Vagina (tissue), 2 donors: Measurements from ENCODE around the gene C9orf153. TPM values are rescaled to one million over a fixed set of nuclear protein-coding genes. Genes with fewer than 3 reads are reported as not detected.

ENCODE experiments used
- DNase-seq, 2 donors: peaks; one replicate each; pipeline ENCODE4 v3.0.0-alpha.2; 2017; ENCODE audit errors: extremely low spot score in 2 of 2
- H3K27ac ChIP-seq: fragments of 200-600 bp; sonication (generic); one replicate; pipeline ENCODE4 v1.5.1; 2019
- H3K27me3 ChIP-seq: fragments of 200-600 bp; sonication (generic); one replicate; pipeline ENCODE4 v1.5.1; 2019
- H3K36me3 ChIP-seq, 2 donors: fragments of 200-600 bp; sonication (generic); one replicate each; pipeline ENCODE4 v1.5.1; 2017 to 2019
- H3K4me1 ChIP-seq: fragments of 200-600 bp; sonication (generic); one replicate; pipeline ENCODE4 v1.5.1; 2019
- H3K4me3 ChIP-seq, 2 donors: fragments of 200-600 bp; sonication (generic); 1 replicate in 1 of 2; 2 replicates in 1 of 2; pipeline ENCODE4 v1.5.1; 2016 to 2019
- H3K9me3 ChIP-seq: fragments of 200-600 bp; sonication (generic); one replicate; pipeline ENCODE4 v1.5.1; 2019
- CTCF ChIP-seq, 3 experiments: fragments of 450-650 bp in 2 of 3; fragments of 200-600 bp in 1 of 3; sonication (generic) in 1 of 3; IDR thresholded peaks; one replicate each; pipeline ENCODE4 v1.5.1; 2017 to 2019; ENCODE audit warnings: antibody characterized with exemption in 3 of 3, mild to moderate bottlenecking in 2 of 3, moderate library complexity in 2 of 3
- POLR2A ChIP-seq, 2 donors: fragments of 450-650 bp; IDR thresholded peaks; one replicate each; pipeline ENCODE4 v1.6.1; 2017; ENCODE audit warnings: antibody characterized with exemption in 2 of 2, mild to moderate bottlenecking in 2 of 2, moderate library complexity in 2 of 2
- POLR2AphosphoS5 ChIP-seq, 2 donors: sonication (generic); formaldehyde crosslinking; IDR thresholded peaks; one replicate each; pipeline ENCODE4 v1.9.0; 2017; ENCODE audit warnings: antibody characterized with exemption in 2 of 2, mild to moderate bottlenecking in 2 of 2, low read depth in 1 of 2; ENCODE audit not compliant: insufficient read depth in 1 of 2
- intact Hi-C: fragments of 100-400 bp; cut with DNase I; formaldehyde crosslinking; loops from one replicate; pipeline ENCODE4 v1.15.1; 2023
- total RNA-seq: library from RNA; depleted of rRNA; stranded (reverse); fragments of >200 nt; gene quantifications from one replicate; pipeline ENCODE4 v1.2.3, GENCODE V29; 2016

The C9orf153 gene
- total RNA-seq, 1 donor from 2014 or later, result not detected

GRCh38 chr9:86286278-86286677 lies 26.8 kb upstream of the C9orf153 start:
- H3K9me3 ChIP-seq, result no peaks in the 10 kb centered on the region
- no peak overlapping the region for H3K4me3 ChIP-seq
- intact Hi-C loops, result no loop called here
- no peak for TF ChIP-seq CTCF (IDR thresholded peaks at IDR 0.05)
- no peak for TF ChIP-seq POLR2A (IDR thresholded peaks at IDR 0.05)
- TF ChIP-seq POLR2AphosphoS5 (IDR thresholded peaks at IDR 0.05; ENCODE audit: insufficient read depth in 1 of 2, low read depth in 1 of 2), result no peak
- no peak overlapping the region for H3K27ac ChIP-seq
- no peaks in the 10 kb centered on the region for H3K27me3 ChIP-seq
- H3K36me3 ChIP-seq, result no peaks in the 10 kb centered on the region
- no peak for DNase-seq
- H3K4me1 ChIP-seq, result peaks cover 6% of the 10 kb centered on the region

GRCh38 chr9:86285261-86285660 lies 25.8 kb upstream of the C9orf153 start:
- intact Hi-C loops, result no loop called here
- Histone ChIP-seq H3K4me3 (no peak overlapping the region), H3K27me3 (no peaks in the 10 kb centered on the region), H3K4me1 (peaks cover 13% of the 10 kb centered on the region), H3K27ac (no peak overlapping the region), H3K36me3 (no peaks in the 10 kb centered on the region), H3K9me3 (no peaks in the 10 kb centered on the region)
- TF ChIP-seq CTCF (IDR thresholded peaks at IDR 0.05), result no peak
- TF ChIP-seq POLR2AphosphoS5 (IDR thresholded peaks at IDR 0.05; ENCODE audit: insufficient read depth in 1 of 2, low read depth in 1 of 2), result no peak
- TF ChIP-seq POLR2A (IDR thresholded peaks at IDR 0.05), result no peak
- no peak for DNase-seq

- no peaks in the 10 kb centered on the region for H3K36me3 ChIP-seq
- peak overlapping the region; percentile 97 for H3K27ac ChIP-seq
- TF ChIP-seq POLR2A (IDR thresholded peaks at IDR 0.05) (no peak), POLR2AphosphoS5 (IDR thresholded peaks at IDR 0.05; ENCODE audit: insufficient read depth in 1 of 2, low read depth in 1 of 2) (no peak), CTCF (IDR thresholded peaks at IDR 0.05) (no peak)
- H3K4me3 ChIP-seq, result peak overlapping the region; percentile 75 to 88
- H3K9me3 ChIP-seq, result no peaks in the 10 kb centered on the region
- no peak for DNase-seq
- no peaks in the 10 kb centered on the region for H3K27me3 ChIP-seq
- intact Hi-C loops, result no loop called here
- peaks cover 33% of the 10 kb centered on the region for H3K4me1 ChIP-seq
Measured at GRCh38 chr9:86282979-86283535, 23.6 kb upstream of the C9orf153 start.

DNA sequence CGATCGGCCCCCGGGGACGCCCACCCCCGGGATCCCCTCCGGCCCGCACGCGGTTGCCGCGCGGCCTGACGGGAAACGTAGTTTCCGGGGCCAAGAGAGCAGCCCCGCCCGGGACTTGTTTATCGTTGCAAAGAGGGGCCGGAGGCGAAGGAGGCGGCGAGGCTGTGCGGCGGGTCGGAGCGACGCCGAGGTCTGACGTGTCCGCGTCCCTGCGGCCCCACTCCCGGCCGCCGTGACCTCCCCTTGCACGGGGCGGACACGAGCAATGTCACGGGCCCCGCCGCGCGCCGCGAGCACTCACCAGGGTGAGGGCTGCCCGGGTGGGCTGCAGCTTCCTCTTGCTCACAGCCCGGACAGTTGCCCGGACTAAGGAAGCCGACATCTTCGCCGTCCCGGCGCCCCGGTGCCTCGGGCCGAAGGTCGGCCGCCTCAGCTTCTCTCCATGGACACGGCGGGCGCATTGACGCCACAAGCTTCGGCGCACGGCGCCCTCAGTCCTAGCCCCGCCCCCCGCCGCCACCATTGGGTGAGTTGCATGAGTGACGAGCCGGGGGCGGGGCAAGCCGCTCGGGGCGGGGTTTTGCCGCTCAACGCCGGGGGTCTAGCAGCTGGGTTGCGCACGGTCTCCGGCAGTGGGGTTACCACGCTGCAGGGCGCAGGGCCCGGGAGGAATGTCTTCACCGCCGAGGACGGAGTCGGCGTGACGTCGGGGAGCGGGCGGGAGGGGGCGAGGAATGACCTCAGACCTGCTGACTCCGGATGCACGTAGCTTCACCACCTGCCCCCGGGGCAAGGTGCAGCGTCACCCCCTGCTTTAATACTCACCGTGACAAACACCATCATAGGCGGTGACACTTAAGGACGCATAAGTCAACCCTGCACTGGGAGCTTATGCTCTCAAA lies 22.9 kb upstream of the C9orf153 start, which contains the start of gene ISCA1:
Gene ISCA1, minus strand, starts transcription at position 462 of the 902 bp plus-strand sequence. Its CDS starts 80 bp downstream, at position 382.
- DNase-seq, result peak in 1 of 2 donors; percentile 95
- Histone ChIP-seq H3K4me1 (peaks cover 40% of the 10 kb centered on the region), H3K9me3 (no peaks in the 10 kb centered on the region), H3K4me3 (peak within 1 kb of the TSS; percentile 75 to 88), H3K36me3 (no peaks in the 10 kb centered on the region), H3K27me3 (no peaks in the 10 kb centered on the region), H3K27ac (peak within 1 kb of the TSS; percentile 97)
- intact Hi-C loops, result no loop called here
- TF ChIP-seq CTCF (IDR thresholded peaks at IDR 0.05) (no peak), POLR2A (IDR thresholded peaks at IDR 0.05) (peak; percentile 19 to 85), POLR2AphosphoS5 (IDR thresholded peaks at IDR 0.05; ENCODE audit: insufficient read depth in 1 of 2, low read depth in 1 of 2) (peak in 1 of 2 donors; percentile 97)
